Mucosa of stomach (tissue), 1 donor: Measurements from ENCODE around the gene GALNTL6.

Source experiments
- H3K27me3 ChIP-seq: one replicate; pipeline ENCODE4 v1.7.0; 2013; ENCODE audit warnings: mild to moderate bottlenecking, low read length; ENCODE audit not compliant: control insufficient read depth, insufficient read depth
- H3K36me3 ChIP-seq: one replicate; pipeline ENCODE4 v1.7.0; 2013; ENCODE audit warnings: low read length; ENCODE audit not compliant: control insufficient read depth, insufficient read depth
- H3K4me1 ChIP-seq: one replicate; pipeline ENCODE4 v1.7.0; 2013; ENCODE audit warnings: mild to moderate bottlenecking, low read length; ENCODE audit not compliant: control insufficient read depth, insufficient read depth
- H3K4me3 ChIP-seq: one replicate; pipeline ENCODE4 v1.7.0; 2013; ENCODE audit warnings: low read length
- H3K9ac ChIP-seq: one replicate; pipeline ENCODE4 v1.7.0; 2013; ENCODE audit warnings: mild to moderate bottlenecking, low read length, moderate library complexity
- H3K9me3 ChIP-seq: one replicate; pipeline ENCODE4 v1.7.0; 2013; ENCODE audit warnings: mild to moderate bottlenecking, low read length, moderate library complexity; ENCODE audit not compliant: control insufficient read depth
- donor health status: Pancreatic carcinoma.

The GALNTL6 gene

GRCh38 chr4:172018358-172018757, 205.2 kb downstream of the GALNTL6 start:
- Histone ChIP-seq H3K9ac (no peak overlapping the region), H3K4me1 (no peaks in the 10 kb centered on the region), H3K36me3 (no peaks in the 10 kb centered on the region), H3K27me3 (no peaks in the 10 kb centered on the region), H3K9me3 (no peaks in the 10 kb centered on the region), H3K4me3 (no peak overlapping the region)

DNA sequence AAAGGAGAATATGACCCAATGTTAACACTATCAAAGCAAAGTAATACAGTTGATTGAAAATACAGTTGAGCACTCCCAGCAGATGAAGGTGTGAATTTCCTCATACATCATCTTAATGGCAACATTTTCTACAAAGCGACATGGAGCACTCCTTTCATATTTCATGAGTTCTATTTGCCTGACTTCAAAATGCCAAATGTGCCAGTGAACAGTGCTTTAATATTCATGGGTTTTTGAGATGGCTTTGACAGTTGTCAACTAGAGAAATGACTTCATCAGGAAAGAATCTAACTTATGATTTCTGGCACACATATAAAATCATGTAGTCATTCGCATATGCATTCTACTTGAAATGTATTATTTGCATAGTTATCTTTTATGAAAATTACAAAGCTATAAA, 222.4 kb downstream of the GALNTL6 start:
- H3K27me3 ChIP-seq: no peaks in the 10 kb centered on the region
- H3K36me3 ChIP-seq: no peaks in the 10 kb centered on the region

DNA sequence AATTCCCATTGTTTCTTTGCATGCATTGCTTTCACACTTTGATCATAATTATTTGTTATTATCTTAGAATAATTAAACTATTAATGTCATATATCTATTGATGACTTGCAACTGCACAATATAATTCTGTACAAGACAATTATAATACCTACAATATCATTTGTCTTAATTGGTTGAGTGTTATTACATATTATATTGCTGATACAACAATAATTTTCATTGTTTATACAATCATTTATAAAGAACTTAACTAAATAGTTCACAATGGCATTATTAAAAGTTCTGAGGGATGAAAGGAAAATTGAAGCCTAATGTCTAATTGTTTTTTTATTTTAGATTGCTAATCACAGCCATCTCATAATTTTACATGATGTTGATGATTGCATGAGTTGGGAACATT, 227.6 kb downstream of the GALNTL6 start:
- Histone ChIP-seq H3K9ac (no peak overlapping the region), H3K36me3 (no peaks in the 10 kb centered on the region), H3K27me3 (no peaks in the 10 kb centered on the region), H3K4me1 (no peaks in the 10 kb centered on the region), H3K9me3 (no peaks in the 10 kb centered on the region), H3K4me3 (no peak overlapping the region)

More for the DNA sequence above, 222.4 kb downstream of the GALNTL6 start:
- Histone ChIP-seq H3K4me1 (no peaks in the 10 kb centered on the region), H3K4me3 (no peak overlapping the region), H3K9me3 (no peaks in the 10 kb centered on the region), H3K9ac (no peak overlapping the region)

DNA sequence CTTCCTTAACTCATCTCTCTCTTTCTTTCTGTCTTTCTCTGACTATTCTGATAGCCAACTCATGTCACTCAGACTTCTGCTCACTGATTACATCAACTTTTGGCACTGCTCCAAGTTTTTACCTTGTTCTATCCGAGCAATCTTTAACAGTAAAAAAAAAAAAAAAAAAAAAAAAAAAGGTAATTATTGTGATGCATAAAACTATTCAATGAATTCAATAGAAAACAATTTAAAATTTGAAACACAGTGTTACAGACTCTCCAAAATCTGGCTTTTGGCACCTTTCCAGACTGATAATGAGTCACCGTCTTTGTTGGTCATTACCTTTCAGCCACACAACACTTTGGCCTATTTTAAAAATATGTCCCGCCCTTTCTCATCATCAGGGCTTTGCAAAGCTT, 229.5 kb downstream of the GALNTL6 start:
- Histone ChIP-seq H3K36me3 (no peaks in the 10 kb centered on the region), H3K9ac (no peak overlapping the region), H3K27me3 (no peaks in the 10 kb centered on the region), H3K4me3 (no peak overlapping the region), H3K4me1 (no peaks in the 10 kb centered on the region), H3K9me3 (no peaks in the 10 kb centered on the region)

GRCh38 chr4:172045981-172046380, 232.8 kb downstream of the GALNTL6 start:
- no peaks in the 10 kb centered on the region for H3K36me3 ChIP-seq
- H3K4me1 ChIP-seq: no peaks in the 10 kb centered on the region
- no peaks in the 10 kb centered on the region for H3K9me3 ChIP-seq
- H3K9ac ChIP-seq: no peak overlapping the region
- no peaks in the 10 kb centered on the region for H3K27me3 ChIP-seq
- H3K4me3 ChIP-seq: no peak overlapping the region

DNA sequence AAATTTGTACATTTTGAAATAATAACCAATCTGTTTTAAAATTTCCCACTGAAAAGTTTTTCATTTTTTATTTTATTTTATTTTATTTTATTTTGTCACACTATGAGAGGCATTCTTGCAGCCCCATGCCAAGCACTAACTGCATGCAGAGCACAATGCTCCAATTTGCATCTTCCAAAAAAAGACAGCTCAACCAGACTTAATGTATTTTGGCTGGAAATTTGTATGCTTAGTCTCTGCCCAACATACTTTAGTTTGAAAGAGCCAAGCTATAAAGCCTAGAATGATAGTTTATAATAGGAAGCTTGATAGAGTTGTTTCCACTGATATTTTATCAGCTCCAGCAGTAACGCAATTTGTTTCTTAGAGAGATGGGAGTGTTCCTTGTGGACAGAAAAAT, 235.5 kb downstream of the GALNTL6 start:
- Histone ChIP-seq H3K9ac (no peak overlapping the region), H3K27me3 (no peaks in the 10 kb centered on the region), H3K9me3 (no peaks in the 10 kb centered on the region), H3K4me3 (no peak overlapping the region), H3K4me1 (no peaks in the 10 kb centered on the region), H3K36me3 (no peaks in the 10 kb centered on the region)

- H3K9ac ChIP-seq: no peak overlapping the region
Observed at GRCh38 chr4:172050911-172051310, 237.7 kb downstream of the GALNTL6 start.

GRCh38 chr4:172055046-172055445, 241.8 kb downstream of the GALNTL6 start:
- H3K4me1 ChIP-seq: no peaks in the 10 kb centered on the region
- no peaks in the 10 kb centered on the region for H3K9me3 ChIP-seq
- no peaks in the 10 kb centered on the region for H3K36me3 ChIP-seq
- H3K27me3 ChIP-seq: no peaks in the 10 kb centered on the region
- H3K9ac ChIP-seq: no peak overlapping the region
- H3K4me3 ChIP-seq: no peak overlapping the region

More at GRCh38 chr4:172050911-172051310, 237.7 kb downstream of the GALNTL6 start:
- H3K4me3 ChIP-seq: no peak overlapping the region
- H3K9me3 ChIP-seq: no peaks in the 10 kb centered on the region
- no peaks in the 10 kb centered on the region for H3K4me1 ChIP-seq
- no peaks in the 10 kb centered on the region for H3K36me3 ChIP-seq
- H3K27me3 ChIP-seq: no peaks in the 10 kb centered on the region

DNA sequence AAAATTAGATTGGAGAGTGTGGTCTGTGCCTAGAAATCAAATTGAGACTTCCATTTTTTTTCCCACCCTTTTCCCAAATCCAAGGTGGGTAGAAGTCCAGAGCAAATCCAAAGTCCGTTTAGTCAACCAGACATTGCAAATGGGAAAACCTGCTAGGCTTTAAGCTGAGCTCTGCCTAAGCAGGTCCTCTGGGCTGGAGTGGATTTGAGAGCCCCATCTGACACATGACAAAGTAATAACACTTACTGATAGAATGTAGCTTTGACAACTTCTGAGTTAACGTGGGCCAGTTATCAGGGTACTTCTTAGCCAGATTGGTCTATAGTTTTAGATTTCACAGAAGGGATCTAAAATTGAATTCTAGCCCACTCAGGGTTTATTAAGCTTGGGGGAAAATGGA, 242.3 kb downstream of the GALNTL6 start:
- no peak overlapping the region for H3K4me3 ChIP-seq
- no peak overlapping the region for H3K9ac ChIP-seq
- no peaks in the 10 kb centered on the region for H3K9me3 ChIP-seq

DNA sequence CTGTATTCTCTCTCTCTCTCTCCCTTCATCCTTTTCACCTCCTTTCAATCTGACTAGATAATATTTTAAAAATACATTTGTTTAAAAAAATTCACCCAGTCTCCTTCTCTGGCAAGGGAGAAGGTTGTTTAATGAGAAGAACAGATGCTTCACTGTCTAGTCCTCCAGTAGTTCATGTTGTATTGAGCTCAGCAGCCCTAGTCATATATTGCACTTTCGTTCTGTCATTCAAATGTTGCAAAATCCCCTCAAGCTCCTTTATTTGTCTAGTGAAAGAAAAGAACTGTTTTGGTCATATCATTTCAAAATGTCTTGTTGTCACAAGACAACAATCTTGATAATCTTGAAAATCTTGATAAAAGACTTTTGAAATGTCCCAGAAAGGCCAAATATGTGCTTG, 248.0 kb downstream of the GALNTL6 start:
- no peak overlapping the region for H3K9ac ChIP-seq
- H3K27me3 ChIP-seq: no peaks in the 10 kb centered on the region

More for the DNA sequence above, 242.3 kb downstream of the GALNTL6 start:
- H3K4me1 ChIP-seq: no peaks in the 10 kb centered on the region
- no peaks in the 10 kb centered on the region for H3K27me3 ChIP-seq
- H3K36me3 ChIP-seq: no peaks in the 10 kb centered on the region

DNA sequence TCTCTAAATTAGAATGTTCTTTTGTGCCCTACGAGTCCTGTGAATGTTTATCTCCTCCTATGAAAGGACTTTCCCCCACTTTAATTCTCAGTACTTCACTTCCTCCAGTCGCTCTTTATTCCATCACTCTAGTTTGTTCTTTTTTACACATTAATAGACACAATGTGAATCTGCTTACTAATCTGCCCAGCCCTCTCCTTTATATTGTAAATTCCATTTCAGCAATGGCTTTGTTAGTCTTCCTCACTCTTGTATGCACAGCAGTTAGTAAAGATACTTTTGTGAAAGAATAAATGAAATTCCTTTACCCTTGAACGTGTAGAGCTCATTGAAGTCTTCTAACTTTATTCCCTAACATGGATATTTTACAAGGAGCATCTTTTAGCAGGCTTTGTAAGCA, 255.3 kb downstream of the GALNTL6 start:
- H3K4me3 ChIP-seq: no peak overlapping the region
- no peak overlapping the region for H3K9ac ChIP-seq
- H3K27me3 ChIP-seq: no peaks in the 10 kb centered on the region
- H3K9me3 ChIP-seq: no peaks in the 10 kb centered on the region
- no peaks in the 10 kb centered on the region for H3K36me3 ChIP-seq
- H3K4me1 ChIP-seq: no peaks in the 10 kb centered on the region

More for the DNA sequence above, 248.0 kb downstream of the GALNTL6 start:
- Histone ChIP-seq H3K9me3 (no peaks in the 10 kb centered on the region), H3K4me1 (no peaks in the 10 kb centered on the region), H3K36me3 (no peaks in the 10 kb centered on the region), H3K4me3 (no peak overlapping the region)

GRCh38 chr4:172073590-172073989, 260.4 kb downstream of the GALNTL6 start:
- Histone ChIP-seq H3K4me1 (no peaks in the 10 kb centered on the region), H3K9me3 (no peaks in the 10 kb centered on the region), H3K36me3 (no peaks in the 10 kb centered on the region), H3K27me3 (no peaks in the 10 kb centered on the region), H3K4me3 (no peak overlapping the region), H3K9ac (no peak overlapping the region)

- H3K4me1 ChIP-seq: no peaks in the 10 kb centered on the region
Observed at GRCh38 chr4:172083272-172083671, 270.1 kb downstream of the GALNTL6 start.

More at GRCh38 chr4:172083272-172083671, 270.1 kb downstream of the GALNTL6 start:
- no peaks in the 10 kb centered on the region for H3K36me3 ChIP-seq
- no peaks in the 10 kb centered on the region for H3K9me3 ChIP-seq
- no peaks in the 10 kb centered on the region for H3K27me3 ChIP-seq
- no peak overlapping the region for H3K4me3 ChIP-seq
- H3K9ac ChIP-seq: no peak overlapping the region
